Measurements from ENCODE around the gene OR52D1.

DNA sequence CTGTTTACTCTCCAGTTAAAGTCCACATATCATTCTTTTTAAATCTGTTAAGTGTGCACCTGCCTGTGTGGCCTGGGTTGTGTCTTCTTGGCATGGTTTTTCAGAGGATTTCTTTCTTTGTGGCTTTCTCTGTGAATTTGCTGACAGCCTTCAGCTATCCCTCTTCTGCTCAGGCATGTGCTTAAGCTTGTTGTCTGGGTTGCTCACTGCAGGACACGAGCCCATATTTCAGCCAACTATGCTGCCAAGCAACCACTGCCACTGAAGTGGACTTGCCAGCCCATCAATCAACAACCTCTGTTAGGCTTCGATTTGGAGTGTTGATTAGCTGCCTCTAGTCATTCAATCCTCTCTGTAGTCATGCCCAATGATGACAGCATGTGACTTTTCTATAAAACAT, 21.0 kb upstream of the OR52D1 start:
- TF ChIP-seq POLR2AphosphoS5 (IDR thresholded peaks at IDR 0.05; ENCODE audit: low read depth, low read length) (no peak), EGR1 (IDR thresholded peaks at IDR 0.05; ENCODE audit: low read depth) (no peak), CTCF (IDR thresholded peaks at IDR 0.05 in 2 of 3, conservative IDR thresholded peaks at IDR 0.05 in 1 of 3; ENCODE audit: borderline replicate concordance in 1 of 3, insufficient read depth in 1 of 3, low read depth in 2 of 3, low read length in 2 of 3) (no peak), ATF3 (IDR thresholded peaks at IDR 0.05) (no peak), ZNF274 (IDR thresholded peaks at IDR 0.05; ENCODE audit: low read depth, low read length) (no peak)
- TF ChIP-seq, protein P1, sequence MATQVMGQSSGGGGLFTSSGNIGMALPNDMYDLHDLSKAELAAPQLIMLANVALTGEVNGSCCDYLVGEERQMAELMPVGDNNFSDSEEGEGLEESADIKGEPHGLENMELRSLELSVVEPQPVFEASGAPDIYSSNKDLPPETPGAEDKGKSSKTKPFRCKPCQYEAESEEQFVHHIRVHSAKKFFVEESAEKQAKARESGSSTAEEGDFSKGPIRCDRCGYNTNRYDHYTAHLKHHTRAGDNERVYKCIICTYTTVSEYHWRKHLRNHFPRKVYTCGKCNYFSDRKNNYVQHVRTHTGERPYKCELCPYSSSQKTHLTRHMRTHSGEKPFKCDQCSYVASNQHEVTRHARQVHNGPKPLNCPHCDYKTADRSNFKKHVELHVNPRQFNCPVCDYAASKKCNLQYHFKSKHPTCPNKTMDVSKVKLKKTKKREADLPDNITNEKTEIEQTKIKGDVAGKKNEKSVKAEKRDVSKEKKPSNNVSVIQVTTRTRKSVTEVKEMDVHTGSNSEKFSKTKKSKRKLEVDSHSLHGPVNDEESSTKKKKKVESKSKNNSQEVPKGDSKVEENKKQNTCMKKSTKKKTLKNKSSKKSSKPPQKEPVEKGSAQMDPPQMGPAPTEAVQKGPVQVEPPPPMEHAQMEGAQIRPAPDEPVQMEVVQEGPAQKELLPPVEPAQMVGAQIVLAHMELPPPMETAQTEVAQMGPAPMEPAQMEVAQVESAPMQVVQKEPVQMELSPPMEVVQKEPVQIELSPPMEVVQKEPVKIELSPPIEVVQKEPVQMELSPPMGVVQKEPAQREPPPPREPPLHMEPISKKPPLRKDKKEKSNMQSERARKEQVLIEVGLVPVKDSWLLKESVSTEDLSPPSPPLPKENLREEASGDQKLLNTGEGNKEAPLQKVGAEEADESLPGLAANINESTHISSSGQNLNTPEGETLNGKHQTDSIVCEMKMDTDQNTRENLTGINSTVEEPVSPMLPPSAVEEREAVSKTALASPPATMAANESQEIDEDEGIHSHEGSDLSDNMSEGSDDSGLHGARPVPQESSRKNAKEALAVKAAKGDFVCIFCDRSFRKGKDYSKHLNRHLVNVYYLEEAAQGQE (IDR thresholded peaks at IDR 0.05; ENCODE audit: low read depth): no peak

Data from HCT116 (cell line).